Embryonic facial prominence (tissue), 1 donor: ENCODE data around the gene ALK.

Experiments used
- DNase-seq: peaks from one replicate; pipeline ENCODE4 v3.0.0-alpha.2; 2016; ENCODE audit errors: extremely low spot score

Gene ALK

GRCh38 chr2:29196792-29197788, 724.3 kb downstream of the ALK start:
- DNase-seq: no peak

- DNase-seq: no peak
These were observed 725.6 kb downstream of the ALK start for GRCh38 chr2:29195796-29196195.

- no peak for DNase-seq
These were observed 727.7 kb downstream of the ALK start for GRCh38 chr2:29193681-29194080.

GRCh38 chr2:29193111-29193510, 728.3 kb downstream of the ALK start:
- no peak for DNase-seq

- DNase-seq: no peak
These were observed 728.9 kb downstream of the ALK start for GRCh38 chr2:29192526-29192925.

- DNase-seq: no peak
These were observed 729.6 kb downstream of the ALK start for GRCh38 chr2:29191817-29192216.

- no peak for DNase-seq
These were observed 732.3 kb downstream of the ALK start for GRCh38 chr2:29189052-29189451.

- no peak for DNase-seq
These were observed 733.5 kb downstream of the ALK start for GRCh38 chr2:29187926-29188325.

- DNase-seq: no peak
These were observed 734.6 kb downstream of the ALK start for GRCh38 chr2:29186817-29187216.

- no peak for DNase-seq
These were observed 736.9 kb downstream of the ALK start for GRCh38 chr2:29184531-29184930.

- DNase-seq: no peak
These were observed 738.5 kb downstream of the ALK start for GRCh38 chr2:29182920-29183319.

- DNase-seq: no peak
These were observed 739.1 kb downstream of the ALK start for GRCh38 chr2:29182334-29182733.

GRCh38 chr2:29175338-29175737, 746.0 kb downstream of the ALK start:
- no peak for DNase-seq

GRCh38 chr2:29174937-29175336, 746.4 kb downstream of the ALK start:
- DNase-seq: no peak

- no peak for DNase-seq
These were observed 754.9 kb downstream of the ALK start for GRCh38 chr2:29166242-29167039.

- DNase-seq: no peak
These were observed 755.8 kb downstream of the ALK start for GRCh38 chr2:29165362-29166241.

- DNase-seq: no peak
These were observed 757.1 kb downstream of the ALK start for GRCh38 chr2:29164091-29164846.

GRCh38 chr2:29162204-29162928, 759.0 kb downstream of the ALK start:
- DNase-seq: no peak

GRCh38 chr2:29160184-29160583, 761.2 kb downstream of the ALK start:
- no peak for DNase-seq

- DNase-seq: no peak
These were observed 762.3 kb downstream of the ALK start for GRCh38 chr2:29159125-29159524.
